HG03280 (cell line): ENCODE data around the gene LETM1.

Experiments
- ATAC-seq: cut with Tn5 transposase; IDR thresholded peaks from one replicate; pipeline ENCODE4 v1.9.1; 2021; ENCODE audit warnings: mild to moderate bottlenecking, moderate library complexity; ENCODE audit not compliant: unreplicated experiment

LETM1 gene

GRCh38 chr4:1856071-1856942 lies at the start of gene LETM1:
TSS of gene LETM1 (minus strand) at chr4:1856156. CDS start at chr4:1855950, 206 bp downstream.
- peak; percentile 91 for ATAC-seq

- no peak for ATAC-seq
These were observed 48.1 kb upstream of the LETM1 start for GRCh38 chr4:1904042-1904441.

DNA sequence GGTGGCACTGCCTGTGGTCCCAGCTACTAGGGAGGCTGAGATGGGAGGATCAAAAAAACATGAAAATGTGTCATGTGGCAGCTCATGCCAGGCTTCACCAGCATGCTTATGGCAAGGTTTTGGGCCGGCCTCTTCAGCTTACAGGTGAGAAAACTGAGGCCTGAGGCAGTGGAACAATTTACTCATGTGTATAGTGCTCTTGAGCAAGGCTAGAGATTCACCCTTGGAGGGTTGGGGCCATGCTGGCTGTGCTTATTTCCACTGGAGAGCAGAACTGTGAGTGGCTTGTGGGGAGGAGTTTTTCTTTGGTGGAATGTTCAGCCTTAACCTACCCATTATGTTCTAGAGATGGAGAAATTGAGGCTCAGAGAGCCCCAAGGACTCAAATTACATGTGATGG lies 47.1 kb upstream of the LETM1 start:
- no peak for ATAC-seq

DNA sequence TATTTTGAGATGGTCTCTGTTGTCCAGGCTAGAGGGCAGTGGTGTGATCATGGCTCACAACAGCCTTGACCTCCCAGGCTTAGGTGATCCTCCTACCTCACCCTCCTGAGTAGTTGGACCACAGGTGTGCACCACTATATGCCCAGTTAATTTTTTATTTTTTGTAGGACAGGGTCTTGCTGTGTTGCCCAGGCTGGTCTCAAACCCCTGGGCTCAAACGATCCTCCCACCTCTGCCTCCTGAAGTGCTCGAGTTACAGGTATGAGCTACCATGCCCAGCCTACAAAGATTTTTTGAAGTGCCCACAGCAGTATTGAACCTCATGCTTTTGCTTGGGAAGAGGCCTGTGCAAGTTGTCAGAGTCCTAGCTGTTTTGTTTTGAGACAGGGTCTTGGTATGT lies 46.3 kb upstream of the LETM1 start:
- no peak for ATAC-seq

GRCh38 chr4:1901127-1901526 lies 45.2 kb upstream of the LETM1 start:
- ATAC-seq: no peak

DNA sequence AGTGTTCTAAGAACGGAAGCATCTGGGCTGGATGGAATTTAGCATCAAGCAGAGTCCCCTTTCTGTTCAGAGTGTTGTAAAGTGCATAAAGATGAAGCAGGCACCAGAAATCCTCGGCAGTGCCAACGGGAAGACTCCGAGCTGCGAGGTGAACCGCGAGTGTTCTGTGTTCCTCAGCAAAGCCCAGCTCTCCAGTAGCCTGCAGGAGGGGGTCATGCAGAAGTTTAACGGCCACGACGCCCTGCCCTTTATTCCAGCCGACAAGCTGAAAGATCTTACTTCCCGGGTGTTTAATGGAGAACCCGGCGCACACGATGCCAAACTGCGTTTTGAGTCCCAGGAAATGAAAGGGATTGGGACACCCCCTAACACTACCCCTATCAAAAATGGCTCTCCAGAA lies 44.7 kb upstream of the LETM1 start:
- ATAC-seq: no peak

DNA sequence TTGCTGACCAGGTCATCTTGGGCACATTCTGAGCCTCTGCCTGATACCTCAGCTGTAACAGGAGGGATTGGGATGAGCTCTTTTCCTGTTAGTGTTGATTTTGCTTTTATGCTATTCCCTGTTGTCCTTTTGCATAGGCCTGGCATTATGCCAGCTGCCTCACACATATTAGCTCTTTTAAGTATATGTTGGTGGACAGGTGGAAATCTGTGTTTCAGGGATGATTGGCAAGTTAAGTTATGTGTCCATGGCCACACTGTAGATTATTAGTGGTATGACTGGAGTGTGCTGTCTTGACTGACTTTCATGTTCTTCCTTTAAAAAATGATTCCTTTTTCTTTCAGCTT lies 44.1 kb upstream of the LETM1 start:
- ATAC-seq: no peak

DNA sequence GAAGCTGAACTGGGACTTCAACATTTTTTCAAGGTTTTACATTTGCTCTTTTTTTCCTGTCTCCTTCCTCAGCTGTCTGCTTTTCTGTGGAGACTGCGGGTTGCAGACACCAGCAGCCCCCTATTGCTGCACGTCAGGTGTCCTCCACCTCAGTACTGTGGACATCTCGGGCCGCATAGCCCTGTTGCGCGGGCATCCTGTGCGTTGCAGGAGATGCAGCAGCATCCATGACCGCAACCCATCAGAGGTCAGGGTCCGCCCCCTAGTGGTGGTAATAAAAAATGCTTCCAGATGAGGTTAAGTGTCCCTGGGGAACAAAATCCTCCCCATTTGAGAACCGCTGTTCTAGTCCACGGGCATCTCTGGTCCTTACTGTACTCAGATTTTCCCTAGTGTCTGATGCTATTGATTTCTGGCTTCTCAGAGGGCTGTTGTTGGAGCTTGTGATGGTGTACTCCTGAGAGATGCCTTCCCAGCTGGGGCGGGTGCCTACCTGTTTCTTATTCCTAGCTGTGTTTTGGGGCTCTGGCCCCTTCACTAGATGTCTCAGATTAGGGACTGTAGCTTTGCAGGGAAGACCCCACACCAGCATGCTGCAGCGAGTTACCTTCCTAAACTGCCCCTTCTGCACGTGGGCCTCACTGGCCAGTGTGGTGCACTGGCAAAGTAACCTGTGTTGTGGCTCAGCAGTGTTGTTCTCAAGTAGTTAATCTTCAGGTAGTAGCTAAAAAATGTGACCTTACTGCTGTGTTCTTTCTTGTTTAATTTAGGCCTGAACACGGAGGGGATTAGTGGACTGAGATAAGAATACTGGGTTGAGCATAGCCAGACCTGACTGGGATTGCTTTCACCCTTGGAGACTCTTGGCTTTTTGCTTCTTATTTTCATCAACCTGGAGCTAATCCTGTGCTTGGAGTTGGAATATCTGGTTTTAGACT lies 43.5 kb upstream of the LETM1 start:
- peak; percentile 74 for ATAC-seq

GRCh38 chr4:1898681-1899080 lies 42.7 kb upstream of the LETM1 start:
- ATAC-seq: no peak

DNA sequence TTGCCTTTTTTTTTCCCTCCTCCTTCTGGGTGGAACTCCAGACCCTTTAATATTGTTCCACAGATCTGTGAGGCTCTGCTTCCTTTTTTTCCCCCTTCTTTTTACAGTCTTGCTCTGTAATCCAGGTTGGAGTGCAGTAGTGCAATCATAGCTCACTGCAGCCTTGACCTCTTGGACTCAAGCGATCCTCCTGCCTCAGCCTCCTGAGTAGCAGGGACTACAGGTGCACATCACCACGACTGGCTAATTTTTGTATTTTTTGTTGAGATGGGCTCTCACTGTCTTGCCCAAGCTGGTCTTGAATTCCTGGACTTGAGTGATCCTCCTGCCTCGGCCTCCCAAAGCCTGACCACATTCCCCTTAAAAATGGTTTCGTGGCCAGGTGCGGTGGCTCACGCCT lies 42.1 kb upstream of the LETM1 start:
- ATAC-seq: no peak

DNA sequence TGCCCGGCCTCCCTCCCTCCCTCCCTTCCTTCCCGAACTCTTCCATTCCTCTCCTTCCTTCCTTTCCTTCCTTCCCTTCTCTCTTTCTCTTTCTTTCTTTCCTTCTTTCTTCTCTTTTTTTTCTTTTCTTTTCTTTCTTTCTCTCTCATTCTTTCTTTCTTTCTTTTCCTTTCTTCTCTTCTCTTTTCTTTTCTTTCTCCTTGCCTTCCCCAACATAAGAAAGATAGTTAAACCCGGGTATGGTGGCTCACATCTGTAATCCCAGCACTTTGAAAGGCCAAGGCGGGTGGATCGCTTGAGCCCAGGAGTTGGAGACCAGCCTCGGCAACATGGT lies 40.7 kb upstream of the LETM1 start:
- ATAC-seq: no peak

- no peak for ATAC-seq
These were observed 40.2 kb upstream of the LETM1 start for GRCh38 chr4:1895971-1896657.

DNA sequence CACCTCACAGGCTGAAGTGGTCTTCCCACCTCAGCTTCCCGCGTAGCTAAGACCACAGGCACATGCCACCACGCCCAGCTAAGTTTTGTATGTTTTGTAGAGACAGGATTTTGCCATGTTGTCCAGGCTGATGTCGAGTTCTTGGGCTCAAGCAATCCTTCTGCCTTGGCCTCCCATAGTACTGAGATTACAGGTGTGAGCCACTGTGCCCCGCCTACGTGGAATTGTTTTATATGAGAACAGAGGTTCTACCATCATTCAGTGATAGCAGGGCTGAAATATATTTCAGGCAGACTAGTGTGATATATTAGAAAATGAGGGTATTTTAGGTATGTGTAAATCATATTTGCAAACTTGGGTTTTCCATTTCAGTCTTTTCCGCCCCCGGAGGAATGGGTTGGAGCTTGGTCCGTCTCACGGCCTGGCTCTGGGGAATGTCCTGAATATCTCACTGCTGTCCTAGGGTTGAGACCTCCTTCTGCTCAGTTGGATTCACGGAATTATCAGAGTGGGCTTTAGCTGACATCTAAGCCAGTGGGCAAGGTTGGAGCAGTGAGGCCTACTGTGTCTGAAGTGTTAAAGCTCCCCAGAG lies 35.1 kb upstream of the LETM1 start:
- no peak for ATAC-seq

DNA sequence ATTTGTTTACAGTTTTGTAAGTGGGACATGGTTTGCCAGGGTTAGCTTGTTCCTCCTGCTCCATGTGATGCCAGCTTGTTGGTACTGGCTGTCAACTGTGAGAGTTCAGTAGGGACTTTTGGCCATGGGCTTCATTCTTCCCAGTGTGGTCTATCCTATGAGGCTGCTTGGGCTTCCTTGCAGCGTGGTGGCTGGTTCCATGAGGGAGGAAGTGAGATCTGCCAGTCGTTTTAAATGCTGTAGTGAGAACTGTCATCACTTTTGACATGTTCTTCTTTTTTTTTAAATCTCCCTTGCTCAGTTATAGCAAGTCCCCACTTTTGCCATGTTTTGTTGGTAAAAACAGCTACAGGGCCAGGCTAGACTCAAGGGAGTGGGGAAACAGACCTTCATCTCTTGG lies 31.1 kb upstream of the LETM1 start:
- no peak for ATAC-seq

- ATAC-seq: no peak
These were observed 29.5 kb upstream of the LETM1 start for GRCh38 chr4:1885414-1885813.

GRCh38 chr4:1883583-1883982 lies 27.6 kb upstream of the LETM1 start:
- ATAC-seq: no peak

GRCh38 chr4:1882850-1883271 lies 26.9 kb upstream of the LETM1 start:
- ATAC-seq: no peak

GRCh38 chr4:1880332-1880731 lies 24.4 kb upstream of the LETM1 start:
- ATAC-seq: no peak

- ATAC-seq: no peak
These were observed 23.5 kb upstream of the LETM1 start for GRCh38 chr4:1879485-1879884.

- ATAC-seq: no peak
These were observed 18.2 kb upstream of the LETM1 start for GRCh38 chr4:1874201-1874600.

DNA sequence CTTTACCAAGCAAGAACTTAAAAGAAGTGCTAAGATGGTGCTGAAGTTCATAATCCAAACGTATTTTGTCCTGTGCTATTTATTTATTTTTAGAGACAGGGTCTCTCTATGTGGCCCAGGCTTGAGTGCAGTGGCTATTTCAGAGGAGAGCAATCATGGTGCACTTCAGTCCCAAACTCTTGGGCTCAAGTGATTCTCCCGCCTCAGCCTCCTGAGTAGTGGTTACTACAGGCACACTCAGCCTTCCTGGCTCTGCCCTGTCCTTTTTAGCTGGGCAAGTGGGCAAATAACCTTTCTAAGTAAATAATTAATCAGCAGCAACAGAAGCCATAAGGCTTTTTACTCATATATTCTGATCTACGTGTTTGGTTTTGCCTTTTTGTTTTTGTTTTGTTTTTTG lies 17.8 kb upstream of the LETM1 start:
- ATAC-seq: no peak
